Endothelial cell of umbilical vein (primary cell): ENCODE results near the gene CGB2.
"Not testable (repeated sequence)": the region's sequence is repeated elsewhere in the genome, so short reads cannot be mapped to it uniquely, and the experiment has no call there.

Source experiments
- EZH2 ChIP-seq: IDR thresholded peaks from 2 replicates; pipeline ENCODE4 v1.6.1; 2012; ENCODE audit warnings: borderline replicate concordance, low read depth, mild to moderate bottlenecking, moderate library complexity, low read length, inconsistent platforms; ENCODE audit not compliant: severe bottlenecking
- FOS ChIP-seq: IDR thresholded peaks from 2 replicates; pipeline ENCODE4 v1.6.1; 2011; ENCODE audit warnings: mild to moderate bottlenecking, low read length, moderate library complexity, borderline replicate concordance; ENCODE audit not compliant: insufficient read depth
- MYC ChIP-seq: IDR thresholded peaks from one replicate; pipeline ENCODE4 v1.6.1; 2011; ENCODE audit warnings: mild to moderate bottlenecking, low read depth, low read length
- POLR2A ChIP-seq: IDR thresholded peaks from 2 replicates; pipeline ENCODE4 v1.6.1; 2012; ENCODE audit warnings: low read depth, mild to moderate bottlenecking, control low read depth, low read length
- POLR2AphosphoS5 ChIP-seq: IDR thresholded peaks from 2 replicates; pipeline ENCODE4 v1.6.1; 2012; ENCODE audit warnings: low read depth, mild to moderate bottlenecking, control low read depth, low read length, moderate library complexity; ENCODE audit not compliant: insufficient read depth
- TF ChIP-seq, protein P1 (sequence below), 2 donors: IDR thresholded peaks; 1 replicate in 1 of 2; 2 replicates in 1 of 2; pipeline ENCODE4 v1.5.1; 2011; ENCODE audit warnings: low read length in 2 of 2, mild to moderate bottlenecking in 2 of 2, moderate library complexity in 2 of 2, control low read depth in 1 of 2, inconsistent platforms in 1 of 2, low read depth in 1 of 2; ENCODE audit not compliant: insufficient read depth in 1 of 2; ENCODE audit errors: extremely low read depth in 1 of 2
- TF ChIP-seq, protein P2 (sequence below): IDR thresholded peaks from 2 replicates; pipeline ENCODE4 v1.6.1; 2011; ENCODE audit not compliant: insufficient read depth, insufficient read length

DNA sequence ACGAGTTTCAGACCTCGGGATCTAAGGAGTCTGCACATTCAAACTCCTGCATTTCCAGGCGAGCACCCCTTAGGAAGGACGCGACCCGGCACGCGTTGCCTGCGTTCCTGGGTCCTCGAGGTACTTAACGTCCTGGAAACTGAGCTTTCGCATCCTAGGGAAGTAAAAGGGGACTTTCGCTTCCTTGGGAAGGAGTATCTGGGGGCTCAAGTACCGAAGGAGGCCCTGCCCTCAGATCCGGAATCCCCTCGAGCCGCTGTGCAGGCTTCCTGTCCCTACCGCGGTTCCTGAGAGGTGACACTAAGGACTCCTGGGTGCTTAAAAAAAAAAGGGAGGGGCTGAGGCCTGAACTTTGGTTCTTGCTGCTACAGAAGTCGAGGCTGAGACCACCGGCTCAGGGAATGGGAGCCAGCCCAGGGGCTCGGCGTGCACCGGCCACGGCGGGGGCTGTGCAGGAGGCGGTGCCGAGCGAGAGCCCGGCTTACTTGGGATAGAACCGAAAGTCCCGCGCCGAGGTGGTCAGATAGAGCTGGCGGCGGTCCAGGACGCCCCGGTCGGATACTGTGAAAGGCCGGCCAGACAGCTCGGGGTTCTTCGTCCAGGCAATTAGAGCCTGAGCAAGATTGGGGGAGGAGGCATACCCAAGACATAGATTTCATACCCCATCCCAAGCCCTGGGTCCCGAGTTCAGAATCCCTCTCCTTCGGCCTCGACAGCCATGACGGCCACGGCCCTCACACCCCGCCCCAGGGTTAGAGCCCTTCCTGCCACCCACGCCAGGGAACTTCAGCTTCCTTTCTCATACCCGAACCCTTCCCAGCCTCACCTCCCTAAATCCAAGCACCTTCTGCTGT, 13.1 kb upstream of the CGB2 start:
- TF ChIP-seq, protein P1, sequence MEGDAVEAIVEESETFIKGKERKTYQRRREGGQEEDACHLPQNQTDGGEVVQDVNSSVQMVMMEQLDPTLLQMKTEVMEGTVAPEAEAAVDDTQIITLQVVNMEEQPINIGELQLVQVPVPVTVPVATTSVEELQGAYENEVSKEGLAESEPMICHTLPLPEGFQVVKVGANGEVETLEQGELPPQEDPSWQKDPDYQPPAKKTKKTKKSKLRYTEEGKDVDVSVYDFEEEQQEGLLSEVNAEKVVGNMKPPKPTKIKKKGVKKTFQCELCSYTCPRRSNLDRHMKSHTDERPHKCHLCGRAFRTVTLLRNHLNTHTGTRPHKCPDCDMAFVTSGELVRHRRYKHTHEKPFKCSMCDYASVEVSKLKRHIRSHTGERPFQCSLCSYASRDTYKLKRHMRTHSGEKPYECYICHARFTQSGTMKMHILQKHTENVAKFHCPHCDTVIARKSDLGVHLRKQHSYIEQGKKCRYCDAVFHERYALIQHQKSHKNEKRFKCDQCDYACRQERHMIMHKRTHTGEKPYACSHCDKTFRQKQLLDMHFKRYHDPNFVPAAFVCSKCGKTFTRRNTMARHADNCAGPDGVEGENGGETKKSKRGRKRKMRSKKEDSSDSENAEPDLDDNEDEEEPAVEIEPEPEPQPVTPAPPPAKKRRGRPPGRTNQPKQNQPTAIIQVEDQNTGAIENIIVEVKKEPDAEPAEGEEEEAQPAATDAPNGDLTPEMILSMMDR (IDR thresholded peaks at IDR 0.05; ENCODE audit: extremely low read depth in 1 of 2, insufficient read depth in 1 of 2, low read depth in 1 of 2, low read length in 2 of 2), result not testable (repeated sequence)
- TF ChIP-seq POLR2AphosphoS5, POLR2A, MYC, FOS, EZH2: not testable (repeated sequence)
- TF ChIP-seq, protein P2, sequence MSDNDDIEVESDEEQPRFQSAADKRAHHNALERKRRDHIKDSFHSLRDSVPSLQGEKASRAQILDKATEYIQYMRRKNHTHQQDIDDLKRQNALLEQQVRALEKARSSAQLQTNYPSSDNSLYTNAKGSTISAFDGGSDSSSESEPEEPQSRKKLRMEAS, result not testable (repeated sequence)
